ENCODE measurements around the gene RHOXF2B. TPM values are rescaled to one million over a fixed set of nuclear protein-coding genes. Genes with fewer than 3 reads are reported as not detected.
"Not testable (repeated sequence)": the region's sequence is repeated elsewhere in the genome, so short reads cannot be mapped to it uniquely, and the experiment has no call there.

Gene RHOXF2B
- total RNA-seq, 1 donor from 2014 or later, result not detected

- H3K27ac Mint-ChIP-seq (ENCODE audit: unreplicated experiment); H3K79me2 ChIP-seq (ENCODE audit: insufficient read depth, low read length); H4K20me1 ChIP-seq (ENCODE audit: insufficient read depth, low read length); H3K27ac ChIP-seq (ENCODE audit: low read depth, low read length); H3K9ac ChIP-seq (ENCODE audit: low read length); H3K4me3 ChIP-seq (ENCODE audit: insufficient read depth, low read depth, low read length); H3K27me3 Mint-ChIP-seq (ENCODE audit: low read depth, unreplicated experiment); H3K9me3 Mint-ChIP-seq (ENCODE audit: unreplicated experiment); H3K4me1 ChIP-seq (ENCODE audit: insufficient read depth, low read length); DNase-seq (ENCODE audit: low read depth); H3K4me1 Mint-ChIP-seq (ENCODE audit: low read depth, unreplicated experiment); H3K4me3 Mint-ChIP-seq (ENCODE audit: unreplicated experiment); H3K9me3 ChIP-seq (ENCODE audit: insufficient read depth, low read depth, low read length); FAIRE-seq; H3K27me3 ChIP-seq (ENCODE audit: insufficient read depth, low read length); H3K36me3 ChIP-seq (ENCODE audit: insufficient read depth, low read length); H3K36me3 Mint-ChIP-seq (ENCODE audit: low read depth, unreplicated experiment); H3K4me2 ChIP-seq (ENCODE audit: low read length); H2AFZ ChIP-seq (ENCODE audit: low read depth, low read length): not testable (repeated sequence)
Observed at GRCh38 chrX:120066169-120066568, 11.3 kb downstream of the RHOXF2B start.

DNA sequence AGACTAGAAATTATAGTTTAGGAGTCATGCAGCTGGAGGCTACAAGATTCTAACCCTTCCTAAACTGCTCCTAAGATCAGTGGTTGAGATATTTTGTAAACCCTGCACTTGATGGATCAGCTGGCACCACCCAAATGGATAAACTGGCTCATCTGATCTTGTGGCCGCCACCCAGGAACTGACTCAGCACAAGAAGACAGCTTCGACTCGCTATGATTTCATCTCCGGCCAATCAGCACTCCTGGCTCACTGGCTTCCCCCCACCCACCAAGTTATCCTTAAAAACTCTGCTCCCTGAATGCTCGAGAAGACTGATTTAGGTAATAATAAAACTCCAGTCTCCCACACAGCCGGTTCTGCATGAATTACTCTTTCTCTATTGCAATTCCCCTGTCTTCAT lies 34.8 kb downstream of the RHOXF2B start:
- H3K9ac ChIP-seq (ENCODE audit: low read length); H3K79me2 ChIP-seq (ENCODE audit: insufficient read depth, low read length); DNase-seq (ENCODE audit: low read depth); H3K4me2 ChIP-seq (ENCODE audit: low read length); H3K9me3 Mint-ChIP-seq (ENCODE audit: unreplicated experiment); H3K27ac ChIP-seq (ENCODE audit: low read depth, low read length); FAIRE-seq; H3K9me3 ChIP-seq (ENCODE audit: insufficient read depth, low read depth, low read length); H3K4me3 ChIP-seq (ENCODE audit: insufficient read depth, low read depth, low read length); H2AFZ ChIP-seq (ENCODE audit: low read depth, low read length); H3K36me3 ChIP-seq (ENCODE audit: insufficient read depth, low read length); H4K20me1 ChIP-seq (ENCODE audit: insufficient read depth, low read length); H3K36me3 Mint-ChIP-seq (ENCODE audit: low read depth, unreplicated experiment); H3K4me1 Mint-ChIP-seq (ENCODE audit: low read depth, unreplicated experiment); H3K27ac Mint-ChIP-seq (ENCODE audit: unreplicated experiment); H3K4me1 ChIP-seq (ENCODE audit: insufficient read depth, low read length); H3K4me3 Mint-ChIP-seq (ENCODE audit: unreplicated experiment); H3K27me3 Mint-ChIP-seq (ENCODE audit: low read depth, unreplicated experiment); H3K27me3 ChIP-seq (ENCODE audit: insufficient read depth, low read length): not testable (repeated sequence)

- DNase-seq (ENCODE audit: low read depth); H3K4me1 ChIP-seq (ENCODE audit: insufficient read depth, low read length); H2AFZ ChIP-seq (ENCODE audit: low read depth, low read length); H3K36me3 ChIP-seq (ENCODE audit: insufficient read depth, low read length); H3K4me3 ChIP-seq (ENCODE audit: insufficient read depth, low read depth, low read length); H3K4me3 Mint-ChIP-seq (ENCODE audit: unreplicated experiment); H3K27ac Mint-ChIP-seq (ENCODE audit: unreplicated experiment); H3K4me2 ChIP-seq (ENCODE audit: low read length); H3K9me3 Mint-ChIP-seq (ENCODE audit: unreplicated experiment); H3K4me1 Mint-ChIP-seq (ENCODE audit: low read depth, unreplicated experiment); FAIRE-seq; H3K9me3 ChIP-seq (ENCODE audit: insufficient read depth, low read depth, low read length); H3K36me3 Mint-ChIP-seq (ENCODE audit: low read depth, unreplicated experiment); H3K79me2 ChIP-seq (ENCODE audit: insufficient read depth, low read length); H3K9ac ChIP-seq (ENCODE audit: low read length); H3K27me3 Mint-ChIP-seq (ENCODE audit: low read depth, unreplicated experiment); H4K20me1 ChIP-seq (ENCODE audit: insufficient read depth, low read length); H3K27ac ChIP-seq (ENCODE audit: low read depth, low read length); H3K27me3 ChIP-seq (ENCODE audit: insufficient read depth, low read length): not testable (repeated sequence)
Observed at GRCh38 chrX:120042247-120042646, 35.2 kb downstream of the RHOXF2B start.

GRCh38 chrX:120040176-120040575 lies 37.3 kb downstream of the RHOXF2B start:
- H3K4me2 ChIP-seq (ENCODE audit: low read length); H3K4me3 ChIP-seq (ENCODE audit: insufficient read depth, low read depth, low read length); H3K9me3 ChIP-seq (ENCODE audit: insufficient read depth, low read depth, low read length); H3K4me1 Mint-ChIP-seq (ENCODE audit: low read depth, unreplicated experiment); H3K9me3 Mint-ChIP-seq (ENCODE audit: unreplicated experiment); H3K27me3 Mint-ChIP-seq (ENCODE audit: low read depth, unreplicated experiment); H3K27me3 ChIP-seq (ENCODE audit: insufficient read depth, low read length); H3K27ac ChIP-seq (ENCODE audit: low read depth, low read length); H3K9ac ChIP-seq (ENCODE audit: low read length); H3K4me3 Mint-ChIP-seq (ENCODE audit: unreplicated experiment); H3K79me2 ChIP-seq (ENCODE audit: insufficient read depth, low read length); H2AFZ ChIP-seq (ENCODE audit: low read depth, low read length); H4K20me1 ChIP-seq (ENCODE audit: insufficient read depth, low read length); H3K27ac Mint-ChIP-seq (ENCODE audit: unreplicated experiment); H3K36me3 ChIP-seq (ENCODE audit: insufficient read depth, low read length); FAIRE-seq; H3K36me3 Mint-ChIP-seq (ENCODE audit: low read depth, unreplicated experiment); H3K4me1 ChIP-seq (ENCODE audit: insufficient read depth, low read length); DNase-seq (ENCODE audit: low read depth): not testable (repeated sequence)

- H3K79me2 ChIP-seq (ENCODE audit: insufficient read depth, low read length); H3K27ac Mint-ChIP-seq (ENCODE audit: unreplicated experiment); H3K36me3 Mint-ChIP-seq (ENCODE audit: low read depth, unreplicated experiment); H2AFZ ChIP-seq (ENCODE audit: low read depth, low read length); H3K27me3 ChIP-seq (ENCODE audit: insufficient read depth, low read length); H3K27me3 Mint-ChIP-seq (ENCODE audit: low read depth, unreplicated experiment); H3K4me1 ChIP-seq (ENCODE audit: insufficient read depth, low read length); H3K4me2 ChIP-seq (ENCODE audit: low read length); H3K27ac ChIP-seq (ENCODE audit: low read depth, low read length); H3K4me1 Mint-ChIP-seq (ENCODE audit: low read depth, unreplicated experiment); H3K9ac ChIP-seq (ENCODE audit: low read length); H3K9me3 Mint-ChIP-seq (ENCODE audit: unreplicated experiment); H3K4me3 Mint-ChIP-seq (ENCODE audit: unreplicated experiment); H3K4me3 ChIP-seq (ENCODE audit: insufficient read depth, low read depth, low read length); DNase-seq (ENCODE audit: low read depth); H4K20me1 ChIP-seq (ENCODE audit: insufficient read depth, low read length); H3K36me3 ChIP-seq (ENCODE audit: insufficient read depth, low read length); H3K9me3 ChIP-seq (ENCODE audit: insufficient read depth, low read depth, low read length): not testable (repeated sequence)
- FAIRE-seq, result peak; percentile 68
Observed at GRCh38 chrX:120039087-120039733, 38.3 kb downstream of the RHOXF2B start.

All from astrocyte (in vitro differentiated cells and primary cell).